ENCODE data around the gene NEMF.
"Not testable (repeated sequence)": the region's sequence is repeated elsewhere in the genome, so short reads cannot be mapped to it uniquely, and the experiment has no call there.

The NEMF gene

DNA sequence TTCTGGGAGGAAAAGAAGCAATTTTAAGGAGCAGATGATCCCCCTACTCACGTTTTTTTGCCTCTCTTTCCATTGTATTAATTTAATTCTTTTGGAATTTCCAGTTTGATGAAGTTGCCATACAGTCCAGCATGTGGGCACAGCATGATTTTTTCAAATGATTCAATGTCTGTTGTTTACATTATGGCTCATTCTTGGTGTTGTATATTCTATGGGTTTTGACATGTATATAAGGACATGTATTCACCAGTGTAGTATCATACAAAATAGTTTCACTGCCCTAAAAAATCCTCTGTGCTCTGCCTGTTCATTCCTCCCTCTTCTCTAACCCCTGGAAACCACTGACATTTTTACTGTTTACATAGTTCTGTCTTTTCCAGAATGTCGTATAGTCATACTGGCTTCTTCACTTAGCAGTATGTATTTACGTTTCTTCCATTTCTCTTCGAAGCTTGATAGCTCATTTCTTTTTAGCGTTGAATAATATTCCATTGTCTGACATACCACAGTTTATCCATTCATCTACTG is 98.0 kb downstream of the NEMF start:
- no peak overlapping the region for H3K4me3 ChIP-seq (ENCODE audit: low read depth, low read length)

DNA sequence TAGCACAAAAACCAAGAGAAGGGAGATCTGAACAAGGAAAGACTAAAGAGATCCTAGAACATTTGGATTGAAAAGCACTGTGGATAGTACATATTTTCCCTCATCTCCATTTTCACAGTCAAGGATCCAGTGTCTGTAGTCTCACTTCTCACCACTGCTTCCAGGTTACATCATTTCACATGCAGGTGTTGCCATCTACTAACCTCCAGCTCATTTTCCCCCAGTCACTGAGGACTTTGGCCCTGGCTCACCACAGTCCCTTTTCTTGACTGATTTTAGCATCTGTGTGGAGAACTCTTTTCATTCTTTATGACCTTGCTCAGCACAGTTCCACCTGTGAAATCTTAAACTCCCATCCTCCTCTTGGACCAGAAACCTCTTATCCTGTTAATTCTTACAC is 106.1 kb downstream of the NEMF start:
- not testable (repeated sequence) for H3K4me3 ChIP-seq (ENCODE audit: low read depth, low read length)

DNA sequence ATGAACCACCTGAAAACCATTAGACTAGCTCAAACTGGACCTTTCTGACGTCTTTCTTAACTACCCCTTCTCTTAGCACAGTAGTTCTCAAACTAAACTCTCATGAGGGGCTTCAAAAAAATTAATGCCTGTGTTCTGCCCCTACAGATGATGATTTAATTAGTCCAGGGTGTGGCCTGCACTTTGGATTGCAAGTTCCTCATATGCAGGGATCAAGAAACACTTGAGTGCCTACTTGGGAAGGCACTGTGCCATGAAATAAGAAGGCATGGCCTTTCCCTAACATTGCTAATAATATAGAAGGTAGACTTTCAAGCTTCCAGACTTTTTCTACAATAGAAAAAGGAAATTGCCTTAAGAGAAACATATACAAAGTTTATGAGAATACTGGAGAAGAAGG is 107.4 kb downstream of the NEMF start:
- no peak overlapping the region for H3K4me3 ChIP-seq (ENCODE audit: low read depth, low read length)

DNA sequence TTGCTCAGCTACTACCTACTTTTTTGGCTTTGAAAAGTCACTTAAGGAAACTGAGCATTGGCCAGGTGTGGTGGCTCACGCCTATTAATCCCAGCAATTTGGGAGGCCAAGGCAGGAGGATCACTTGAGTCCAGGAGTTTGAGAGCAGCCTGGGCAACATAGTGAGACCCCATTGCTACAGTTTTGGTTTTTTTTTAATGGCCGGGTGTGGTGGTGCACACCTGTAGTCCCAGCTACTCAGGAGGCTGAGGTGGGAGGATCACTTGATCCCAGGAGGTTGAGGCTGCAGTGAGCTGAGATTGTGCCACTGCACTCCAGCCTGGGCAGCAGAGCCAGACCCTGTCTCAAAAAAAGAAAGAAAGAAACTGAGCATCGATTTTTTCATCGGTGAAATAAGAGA is 116.9 kb downstream of the NEMF start:
- not testable (repeated sequence) for H3K4me3 ChIP-seq (ENCODE audit: low read depth, low read length)

DNA sequence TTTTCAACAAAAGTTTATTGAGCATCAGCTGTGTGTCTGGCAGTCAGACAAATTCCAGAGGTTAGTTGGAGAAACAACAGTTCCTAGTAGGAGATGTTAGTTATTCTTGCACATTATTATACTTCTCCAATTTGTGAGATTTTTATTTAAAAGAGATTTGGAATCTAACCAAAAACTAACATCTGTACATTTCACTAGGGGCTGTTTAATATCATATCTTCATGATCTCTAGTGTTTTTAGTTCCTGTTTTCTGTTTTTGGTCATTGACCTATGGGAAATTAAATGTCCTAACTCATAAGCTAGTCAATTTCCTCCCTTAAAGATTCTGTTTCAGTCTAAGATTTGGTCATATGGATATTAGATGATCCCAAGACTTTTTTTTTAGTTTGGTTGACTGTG is 118.8 kb downstream of the NEMF start:
- H3K4me3 ChIP-seq (ENCODE audit: low read depth, low read length): no peak overlapping the region

DNA sequence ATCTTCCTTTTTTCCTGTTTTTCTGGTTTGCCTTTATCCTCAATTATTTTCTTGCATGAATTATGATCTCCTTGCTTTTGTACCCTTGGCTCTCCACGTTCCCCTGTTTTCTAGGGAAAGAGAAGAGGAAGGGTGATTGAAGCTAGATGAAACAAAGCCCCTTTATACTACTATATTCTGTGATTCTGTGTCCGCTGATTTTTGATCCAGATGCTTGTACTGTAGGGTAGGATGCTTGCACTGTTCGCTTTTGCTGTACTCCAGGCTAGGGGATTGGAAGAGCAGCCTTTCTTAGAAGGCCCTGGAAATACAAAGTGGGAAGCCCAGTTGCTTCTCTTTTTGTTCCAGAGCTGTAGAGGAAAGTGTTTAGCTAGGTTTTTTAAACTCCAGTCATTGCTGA is 119.7 kb downstream of the NEMF start:
- no peak overlapping the region for H3K4me3 ChIP-seq (ENCODE audit: low read depth, low read length)

Measured in iPS-11a (cell line).